Fibroblast of pulmonary artery (primary cell): ENCODE data around the gene ETNK1.
"Not testable (repeated sequence)": the region's sequence is repeated elsewhere in the genome, so short reads cannot be mapped to it uniquely, and the experiment has no call there.

ENCODE experiments used
- DNase-seq: peaks from one replicate; pipeline ENCODE4 v3.0.0-alpha.2; 2010; ENCODE audit warnings: low read depth
- H3K4me3 ChIP-seq: replicated peaks from 2 replicates; pipeline ENCODE4 v1.5.1; 2011; ENCODE audit warnings: low read depth, mild to moderate bottlenecking, control low read depth, low read length, moderate library complexity
- CTCF ChIP-seq: IDR thresholded peaks from 2 replicates; pipeline ENCODE4 v1.5.1; 2011; ENCODE audit warnings: mild to moderate bottlenecking, control low read depth, low read length, inconsistent platforms; ENCODE audit errors: missing control alignments

ETNK1 gene

GRCh38 chr12:22624870-22625761, at the start of gene ETNK1:
TSS of gene ETNK1 (plus strand) at chr12:22625171. CDS start at chr12:22625431, 260 bp downstream.
- no peak for TF ChIP-seq CTCF
- DNase-seq = peak; percentile 95
- peak within 1 kb of the TSS; percentile 94 for H3K4me3 ChIP-seq

- DNase-seq = no peak
- no peak for TF ChIP-seq CTCF
These were observed 48.9 kb upstream of the ETNK1 start for GRCh38 chr12:22576065-22576464.

GRCh38 chr12:22576473-22576872, 48.5 kb upstream of the ETNK1 start:
- H3K4me3 ChIP-seq = no peak overlapping the region
- no peak for DNase-seq
- no peak for TF ChIP-seq CTCF

More at GRCh38 chr12:22576065-22576464, 48.9 kb upstream of the ETNK1 start:
- H3K4me3 ChIP-seq = no peak overlapping the region

- TF ChIP-seq CTCF = no peak
- peak; percentile 7 for DNase-seq
- no peak overlapping the region for H3K4me3 ChIP-seq
These were observed 47.3 kb upstream of the ETNK1 start for GRCh38 chr12:22577667-22578066.

GRCh38 chr12:22578328-22578727, 46.6 kb upstream of the ETNK1 start:
- no peak for DNase-seq
- H3K4me3 ChIP-seq = no peak overlapping the region
- TF ChIP-seq CTCF = no peak

GRCh38 chr12:22588817-22589216, 36.2 kb upstream of the ETNK1 start:
- no peak overlapping the region for H3K4me3 ChIP-seq
- DNase-seq = no peak
- TF ChIP-seq CTCF = no peak

- TF ChIP-seq CTCF = no peak
- no peak for DNase-seq
- no peak overlapping the region for H3K4me3 ChIP-seq
These were observed 31.1 kb upstream of the ETNK1 start for GRCh38 chr12:22593864-22594263.

GRCh38 chr12:22597539-22597938, 27.4 kb upstream of the ETNK1 start:
- not testable (repeated sequence) for H3K4me3 ChIP-seq, DNase-seq
